Natural killer cell treated with Interleukin-12 subunit alpha and Interleukin-12 subunit beta and Interleukin-15 and Interleukin-18, amount 100 ng/mL, for 72 hours (primary cell): ENCODE measurements around the gene B4GALT6. TPM values are rescaled to one million over a fixed set of nuclear protein-coding genes. Genes with fewer than 3 reads are reported as not detected.

Experiments
- ATAC-seq, 2 donors: fragments of 150-1000 bp; cut with Tn5 transposase in 1 of 2; sonication (Bioruptor Pico), chemical (Tn5 transposase) in 1 of 2; 2 replicates each; pipeline ENCODE4 v1.10.0; 2021
- DNase-seq: peaks from one replicate; pipeline ENCODE4 v3.0.0; 2022; ENCODE audit warnings: low spot score
- H3K27ac Mint-ChIP-seq, 2 donors: 1 replicate in 1 of 2; 2 replicates in 1 of 2; pipeline ENCODE4 v1.8.0; 2022; ENCODE audit warnings: mixed read lengths in 2 of 2, mild to moderate bottlenecking in 1 of 2, moderate library complexity in 1 of 2
- H3K27me3 Mint-ChIP-seq, 2 donors: 1 replicate in 1 of 2; 2 replicates in 1 of 2; pipeline ENCODE4 v1.8.0; 2022; ENCODE audit warnings: mixed read lengths in 2 of 2
- H3K36me3 Mint-ChIP-seq: one replicate; pipeline ENCODE4 v1.8.0; 2022; ENCODE audit warnings: mixed read lengths
- H3K4me1 Mint-ChIP-seq, 2 donors: 1 replicate in 1 of 2; 2 replicates in 1 of 2; pipeline ENCODE4 v1.8.0; 2022; ENCODE audit warnings: low read depth in 2 of 2, mixed read lengths in 2 of 2, mild to moderate bottlenecking in 1 of 2
- H3K4me3 Mint-ChIP-seq: one replicate; pipeline ENCODE4 v1.8.0; 2022; ENCODE audit warnings: mixed read lengths
- H3K9me3 Mint-ChIP-seq: 2 replicates; pipeline ENCODE4 v1.8.0; 2022; ENCODE audit warnings: mixed read lengths
- total RNA-seq, 2 donors: library from RNA; stranded (reverse); gene quantifications; one replicate each; pipeline ENCODE4 v1.2.3, GENCODE V29; 2022

The B4GALT6 gene
- total RNA-seq, 2 donors from 2014 or later, result 2.3 to 23.6 TPM

DNA sequence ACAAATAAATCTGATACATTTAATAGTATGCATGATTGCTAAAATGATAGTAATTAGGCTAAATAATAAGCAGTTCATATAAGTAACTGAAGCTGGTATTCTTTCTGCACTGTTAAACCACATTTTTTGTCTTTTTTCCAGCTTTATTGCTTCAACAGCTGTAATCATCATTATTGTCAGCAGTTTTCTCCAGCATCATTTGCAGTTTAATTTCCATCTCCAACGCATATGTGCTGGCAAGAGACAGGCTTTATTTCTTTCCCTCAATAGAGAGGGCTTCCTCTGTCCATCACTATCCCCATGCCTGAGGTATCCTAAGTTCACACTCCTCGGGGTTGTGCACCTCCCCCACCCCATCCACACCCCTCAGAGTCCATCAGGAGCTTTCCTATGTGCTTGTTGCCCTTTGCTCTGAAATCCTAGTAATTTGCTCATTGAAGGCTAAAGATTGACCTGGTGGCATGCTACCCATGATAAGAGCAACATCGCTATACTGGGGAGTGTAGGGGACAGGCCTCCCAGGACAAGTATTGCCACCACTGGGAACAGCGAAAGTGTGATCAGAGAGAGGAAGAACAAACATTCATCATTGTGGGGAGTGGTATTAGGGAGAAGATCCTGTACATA is 37.1 kb downstream of the B4GALT6 start:
- peak overlapping the region; percentile 12 to 93 for H3K27ac Mint-ChIP-seq
- peaks cover 4% of the 10 kb centered on the region for H3K9me3 Mint-ChIP-seq
- H3K4me3 Mint-ChIP-seq, result peak overlapping the region; percentile 11
- H3K36me3 Mint-ChIP-seq, result no peaks in the 10 kb centered on the region
- H3K4me1 Mint-ChIP-seq, result peaks cover 46 to 60% of the 10 kb centered on the region in 2 donors
- DNase-seq (no peak), ATAC-seq (no peak)
- H3K27me3 Mint-ChIP-seq, result no peaks in the 10 kb centered on the region

- DNase-seq (no peak), ATAC-seq (no peak)
- Mint-ChIP-seq H3K4me1 (peaks cover 39 to 59% of the 10 kb centered on the region in 2 donors), H3K27ac (peak overlapping the region; percentile 34 to 93), H3K36me3 (no peaks in the 10 kb centered on the region), H3K27me3 (no peaks in the 10 kb centered on the region), H3K4me3 (peak overlapping the region; percentile 46), H3K9me3 (no peaks in the 10 kb centered on the region)
Observed at GRCh38 chr18:31646332-31647126, 37.9 kb downstream of the B4GALT6 start.

DNA sequence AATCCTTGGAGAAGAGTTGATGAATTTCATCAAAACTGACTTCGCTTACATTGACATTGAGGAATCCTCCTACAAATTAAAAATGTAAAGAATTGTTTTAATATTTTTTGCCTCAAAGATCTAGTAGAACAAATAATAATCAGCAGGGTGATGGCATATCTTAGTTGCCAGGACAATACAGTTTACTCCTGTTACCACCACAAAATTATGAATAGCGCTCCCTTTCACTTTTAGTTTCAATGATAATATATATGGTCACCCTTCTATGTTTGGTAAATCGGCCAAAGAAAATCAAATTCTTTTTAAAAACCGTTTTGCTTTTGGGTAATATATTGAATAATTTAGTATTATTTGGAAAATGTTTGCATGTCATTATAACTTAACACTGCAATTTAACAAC is 39.0 kb downstream of the B4GALT6 start:
- Mint-ChIP-seq H3K4me1 (peaks cover 31 to 52% of the 10 kb centered on the region in 2 donors), H3K9me3 (no peaks in the 10 kb centered on the region), H3K4me3 (no peak overlapping the region), H3K36me3 (no peaks in the 10 kb centered on the region), H3K27ac (peak overlapping the region in 1 of 2 donors; percentile 93), H3K27me3 (no peaks in the 10 kb centered on the region)
- DNase-seq (no peak), ATAC-seq (no peak)

DNA sequence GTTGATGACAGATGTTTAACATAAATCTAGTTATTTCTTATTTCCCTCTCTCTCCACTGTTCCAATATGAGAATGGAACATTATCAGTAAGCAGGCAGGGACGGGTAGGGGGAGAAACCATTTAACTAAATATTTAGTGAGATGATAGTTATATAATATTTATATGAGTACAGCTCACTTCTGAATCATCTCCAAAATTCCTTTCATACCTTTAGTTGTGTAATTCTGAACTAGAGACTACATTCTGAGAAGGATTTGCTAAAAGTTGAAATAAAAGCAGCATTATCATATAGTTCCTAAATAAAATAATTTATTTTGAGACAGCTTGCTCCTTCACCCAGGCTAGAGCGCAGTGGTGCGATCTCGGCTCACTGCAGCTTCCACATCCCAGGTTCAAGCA is 41.4 kb downstream of the B4GALT6 start:
- Mint-ChIP-seq H3K27ac (no peak overlapping the region), H3K36me3 (no peaks in the 10 kb centered on the region), H3K4me3 (no peak overlapping the region), H3K4me1 (peaks cover 15 to 43% of the 10 kb centered on the region in 2 donors), H3K9me3 (peaks cover 3% of the 10 kb centered on the region), H3K27me3 (no peaks in the 10 kb centered on the region)
- DNase-seq (no peak), ATAC-seq (no peak)

GRCh38 chr18:31637445-31637844 is 46.9 kb downstream of the B4GALT6 start:
- Mint-ChIP-seq H3K9me3 (peaks cover 3% of the 10 kb centered on the region), H3K4me1 (peaks cover 32 to 40% of the 10 kb centered on the region in 2 donors), H3K4me3 (no peak overlapping the region), H3K36me3 (no peaks in the 10 kb centered on the region), H3K27ac (no peak overlapping the region), H3K27me3 (no peaks in the 10 kb centered on the region)
- no peak for ATAC-seq
- DNase-seq, result no peak

DNA sequence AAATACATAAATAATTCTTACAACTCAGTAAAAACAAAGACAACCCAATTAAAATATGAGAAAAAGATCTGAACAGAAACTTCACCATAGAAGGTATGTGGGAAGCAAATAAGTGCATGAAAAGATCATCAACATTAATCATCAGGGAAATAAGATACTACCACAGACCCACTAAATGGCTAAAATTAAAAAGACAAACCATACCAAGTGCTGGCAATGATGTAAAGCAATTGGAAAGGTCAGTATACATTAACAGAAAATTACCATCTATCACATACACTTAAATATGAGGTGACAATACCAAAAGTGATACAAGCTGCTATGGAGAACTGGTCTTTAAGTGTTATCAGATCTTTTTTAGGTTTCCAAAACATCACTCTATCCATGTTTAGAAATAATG is 48.0 kb downstream of the B4GALT6 start:
- DNase-seq (no peak), ATAC-seq (no peak)
- Mint-ChIP-seq H3K36me3 (no peaks in the 10 kb centered on the region), H3K4me3 (no peak overlapping the region), H3K4me1 (peaks cover 34 to 35% of the 10 kb centered on the region in 2 donors), H3K27ac (no peak overlapping the region), H3K9me3 (peaks cover 3% of the 10 kb centered on the region), H3K27me3 (no peaks in the 10 kb centered on the region)

GRCh38 chr18:31634331-31634713 is 50.1 kb downstream of the B4GALT6 start:
- Mint-ChIP-seq H3K36me3 (no peaks in the 10 kb centered on the region), H3K4me3 (peak overlapping the region; percentile 78), H3K27me3 (no peaks in the 10 kb centered on the region), H3K4me1 (peaks cover 45 to 48% of the 10 kb centered on the region in 2 donors), H3K27ac (peak overlapping the region; percentile 78 to 84), H3K9me3 (peaks cover 3% of the 10 kb centered on the region)
- ATAC-seq, result peak; percentile 95 to 98
- peak; percentile 75 for DNase-seq

GRCh38 chr18:31633392-31634330 is 50.7 kb downstream of the B4GALT6 start:
- H3K4me3 Mint-ChIP-seq, result peak overlapping the region; percentile 78
- peak overlapping the region; percentile 78 to 84 for H3K27ac Mint-ChIP-seq
- ATAC-seq, result peak; percentile 32 to 51
- H3K4me1 Mint-ChIP-seq, result peaks cover 43 to 45% of the 10 kb centered on the region in 2 donors
- H3K27me3 Mint-ChIP-seq, result no peaks in the 10 kb centered on the region
- no peaks in the 10 kb centered on the region for H3K9me3 Mint-ChIP-seq
- DNase-seq, result no peak
- no peaks in the 10 kb centered on the region for H3K36me3 Mint-ChIP-seq

GRCh38 chr18:31632356-31632755 is 52.0 kb downstream of the B4GALT6 start:
- ATAC-seq (no peak), DNase-seq (no peak)
- Mint-ChIP-seq H3K4me3 (no peak overlapping the region), H3K4me1 (peaks cover 43 to 45% of the 10 kb centered on the region in 2 donors), H3K36me3 (no peaks in the 10 kb centered on the region), H3K27me3 (no peaks in the 10 kb centered on the region), H3K9me3 (no peaks in the 10 kb centered on the region), H3K27ac (peak overlapping the region in 1 of 2 donors; percentile 84)

GRCh38 chr18:31631526-31631925 is 52.9 kb downstream of the B4GALT6 start:
- no peaks in the 10 kb centered on the region for H3K36me3 Mint-ChIP-seq
- no peaks in the 10 kb centered on the region for H3K9me3 Mint-ChIP-seq
- DNase-seq (no peak), ATAC-seq (no peak)
- peaks cover 43 to 45% of the 10 kb centered on the region in 2 donors for H3K4me1 Mint-ChIP-seq
- no peak overlapping the region for H3K4me3 Mint-ChIP-seq
- no peak overlapping the region for H3K27ac Mint-ChIP-seq
- H3K27me3 Mint-ChIP-seq, result no peaks in the 10 kb centered on the region

- no peak overlapping the region for H3K4me3 Mint-ChIP-seq
- peak overlapping the region in 1 of 2 donors; percentile 68 for H3K27ac Mint-ChIP-seq
- no peaks in the 10 kb centered on the region for H3K36me3 Mint-ChIP-seq
- no peaks in the 10 kb centered on the region for H3K27me3 Mint-ChIP-seq
- peaks cover 43 to 44% of the 10 kb centered on the region in 2 donors for H3K4me1 Mint-ChIP-seq
- no peaks in the 10 kb centered on the region for H3K9me3 Mint-ChIP-seq
- no peak for DNase-seq
- ATAC-seq, result no peak
Observed at GRCh38 chr18:31630549-31630948, 53.8 kb downstream of the B4GALT6 start.

DNA sequence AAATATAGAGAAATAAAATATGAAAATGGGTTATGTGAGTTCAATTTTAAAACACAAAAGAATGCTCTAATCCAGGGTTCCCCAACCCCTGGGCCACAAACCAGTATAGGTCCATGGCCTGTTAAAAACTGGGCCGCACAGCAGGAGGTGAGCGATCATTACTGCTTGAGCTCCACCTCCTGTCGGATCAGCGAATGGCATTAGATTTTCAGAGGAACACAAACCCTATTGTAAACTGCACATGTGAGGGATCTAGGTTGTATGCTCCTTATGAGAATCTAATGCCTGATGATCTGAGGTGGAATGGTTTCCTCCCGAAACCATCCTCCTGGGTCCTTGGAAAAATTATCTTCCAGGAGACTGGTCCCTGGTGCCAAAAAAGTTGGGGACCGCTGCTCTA is 58.0 kb downstream of the B4GALT6 start:
- ATAC-seq, result no peak
- H3K27me3 Mint-ChIP-seq, result no peaks in the 10 kb centered on the region
- H3K4me3 Mint-ChIP-seq, result no peak overlapping the region
- no peak overlapping the region for H3K27ac Mint-ChIP-seq
- H3K36me3 Mint-ChIP-seq, result no peaks in the 10 kb centered on the region
- DNase-seq, result no peak
- no peaks in the 10 kb centered on the region for H3K9me3 Mint-ChIP-seq
- H3K4me1 Mint-ChIP-seq, result peaks cover 11 to 13% of the 10 kb centered on the region in 2 donors

DNA sequence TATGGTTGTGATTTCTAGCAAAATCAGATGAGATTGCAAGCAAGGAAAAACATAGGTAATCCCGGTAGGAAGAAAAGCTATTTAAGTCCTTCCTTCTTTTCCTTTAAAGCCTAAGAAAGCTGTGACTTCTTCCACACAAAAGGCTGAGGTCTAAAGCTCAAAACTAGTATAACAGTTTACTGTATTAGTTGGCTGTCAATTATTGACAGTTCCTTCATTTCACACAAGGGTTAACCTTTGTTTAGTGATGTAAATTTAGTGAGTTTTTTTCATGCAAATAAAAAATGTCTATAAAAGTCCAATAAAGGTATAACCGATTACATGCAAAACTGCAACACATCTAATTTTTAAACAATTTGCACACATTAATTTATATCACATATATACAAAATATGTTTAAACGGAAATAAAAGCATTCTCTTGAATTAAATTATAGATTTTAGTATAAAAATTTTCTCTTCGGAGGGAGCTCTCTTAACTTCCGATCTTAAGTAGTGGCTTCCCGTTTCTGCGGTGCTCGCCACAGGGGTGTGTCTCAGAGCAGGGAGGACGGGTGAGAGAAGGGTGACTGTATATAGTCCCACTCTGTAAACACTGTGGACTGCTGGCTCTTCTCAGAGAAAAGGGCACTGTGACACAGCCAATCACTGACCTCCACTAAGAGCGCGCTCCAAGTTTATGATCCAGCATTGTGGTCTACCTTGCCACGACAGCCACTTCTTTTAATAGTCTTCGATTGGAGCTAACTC is 59.3 kb downstream of the B4GALT6 start:
- Mint-ChIP-seq H3K9me3 (no peaks in the 10 kb centered on the region), H3K36me3 (no peaks in the 10 kb centered on the region), H3K4me1 (peaks cover 4 to 6% of the 10 kb centered on the region in 2 donors), H3K27ac (no peak overlapping the region), H3K4me3 (no peak overlapping the region), H3K27me3 (no peaks in the 10 kb centered on the region)
- ATAC-seq, result no peak
- no peak for DNase-seq
